Liver (tissue), 9 donors: Measurements from ENCODE around the gene SLC17A3. TPM values are rescaled to one million over a fixed set of nuclear protein-coding genes. Genes with fewer than 3 reads are reported as not detected.
A peak's percentile ranks its signal among the peaks of the same experiment; 100 is the strongest.

ENCODE experiments used
- DNase-seq: peaks from one replicate; pipeline ENCODE4 v3.0.0-alpha.2; 2017; ENCODE audit warnings: low spot score
- H3K27ac ChIP-seq, 2 donors: one replicate each; pipeline ENCODE4 v1.7.0; 2013; ENCODE audit warnings: inconsistent platforms in 2 of 2, low read length in 2 of 2, control low read depth in 1 of 2, low read depth in 1 of 2, mild to moderate bottlenecking in 1 of 2
- H3K27me3 ChIP-seq, 4 donors: one replicate each; pipeline versions ENCODE4 v1.6.1 to v1.7.0; 2013; ENCODE audit warnings: low read length in 3 of 4, inconsistent platforms in 1 of 4, mild to moderate bottlenecking in 1 of 4, moderate library complexity in 1 of 4; ENCODE audit not compliant: control insufficient read depth in 4 of 4, insufficient read depth in 4 of 4
- H3K36me3 ChIP-seq, 4 donors: one replicate each; pipeline versions ENCODE4 v1.6.1 to v1.7.0; 2013; ENCODE audit warnings: low read length in 3 of 4, mild to moderate bottlenecking in 3 of 4, low read depth in 1 of 4, moderate library complexity in 1 of 4; ENCODE audit not compliant: control insufficient read depth in 4 of 4, insufficient read depth in 3 of 4
- H3K4me1 ChIP-seq, 4 donors: one replicate each; pipeline versions ENCODE4 v1.6.1 to v1.7.0; 2013; ENCODE audit warnings: low read length in 3 of 4, mild to moderate bottlenecking in 3 of 4, moderate library complexity in 1 of 4; ENCODE audit not compliant: control insufficient read depth in 4 of 4, insufficient read depth in 4 of 4
- H3K4me3 ChIP-seq, 3 donors: one replicate each; pipeline versions ENCODE4 v1.6.1 to v1.7.0; 2013; ENCODE audit warnings: low read length in 3 of 3, control low read depth in 1 of 3, low read depth in 1 of 3, mild to moderate bottlenecking in 1 of 3
- H3K9ac ChIP-seq, 2 donors: one replicate each; pipeline ENCODE4 v1.7.0; 2013; ENCODE audit warnings: low read length in 2 of 2, mild to moderate bottlenecking in 2 of 2, moderate library complexity in 2 of 2, control low read depth in 1 of 2, low read depth in 1 of 2
- H3K9me3 ChIP-seq, 4 donors: one replicate each; pipeline versions ENCODE4 v1.6.1 to v1.7.0; 2013; ENCODE audit warnings: low read length in 3 of 4; ENCODE audit not compliant: control insufficient read depth in 4 of 4
- EGR1 ChIP-seq, 2 donors: IDR thresholded peaks; 2 replicates each; pipeline ENCODE4 v1.6.1; 2016 to 2018; ENCODE audit warnings: antibody characterized with exemption in 2 of 2, low read depth in 2 of 2
- FOXA1 ChIP-seq: IDR thresholded peaks from 2 replicates; pipeline ENCODE4 v1.6.1; 2016; ENCODE audit warnings: antibody characterized with exemption
- GABPA ChIP-seq, 2 donors: IDR thresholded peaks in 1 of 2; conservative IDR thresholded peaks in 1 of 2; 2 replicates each; pipeline ENCODE4 v1.6.1; 2016; ENCODE audit warnings: antibody characterized with exemption in 2 of 2, mild to moderate bottlenecking in 1 of 2, moderate library complexity in 1 of 2
- HNF4A ChIP-seq, 2 donors: conservative IDR thresholded peaks; 2 replicates each; pipeline ENCODE4 v1.6.1; 2016; ENCODE audit warnings: antibody characterized with exemption in 2 of 2, mild to moderate bottlenecking in 2 of 2
- HNF4G ChIP-seq: IDR thresholded peaks from 2 replicates; pipeline ENCODE4 v1.6.1; 2016; ENCODE audit warnings: antibody characterized with exemption
- JUND ChIP-seq, 2 donors: IDR thresholded peaks; 2 replicates each; pipeline ENCODE4 v1.6.1; 2016; ENCODE audit warnings: antibody characterized with exemption in 2 of 2
- NR2F2 ChIP-seq: IDR thresholded peaks from 2 replicates; pipeline ENCODE4 v1.6.1; 2016; ENCODE audit warnings: antibody characterized with exemption
- RAD21 ChIP-seq, 2 donors: IDR thresholded peaks; 2 replicates each; pipeline ENCODE4 v1.6.1; 2016; ENCODE audit warnings: antibody characterized with exemption in 2 of 2, mild to moderate bottlenecking in 2 of 2
- RXRA ChIP-seq, 2 donors: IDR thresholded peaks; 2 replicates each; pipeline ENCODE4 v1.6.1; 2017 to 2018; ENCODE audit warnings: antibody characterized with exemption in 2 of 2, mild to moderate bottlenecking in 1 of 2
- SP1 ChIP-seq: IDR thresholded peaks from 2 replicates; pipeline ENCODE4 v1.6.1; 2018; ENCODE audit warnings: antibody characterized with exemption, mild to moderate bottlenecking
- TAF1 ChIP-seq: conservative IDR thresholded peaks from 2 replicates; pipeline ENCODE4 v1.6.1; 2016; ENCODE audit warnings: antibody characterized with exemption, mild to moderate bottlenecking
- YY1 ChIP-seq: IDR thresholded peaks from 2 replicates; pipeline ENCODE4 v1.6.1; 2016; ENCODE audit warnings: antibody characterized with exemption, mild to moderate bottlenecking
- WGBS: extraction: QIAGEN DNeasy Blood & Tissue Kit; methylation state at CpG from one replicate; pipeline ENCODE4 v1.1.7; 2013; 5-methylcytosine and 5-hydroxymethylcytosine counted together
- polyA plus RNA-seq, 2 donors: library from polyadenylated mRNA; stranded (reverse) in 1 of 2; unstranded in 1 of 2; fragments of 200-250 nt in 1 of 2; fragments of >200 nt in 1 of 2; fragmentation: Nextera tagmentation in 1 of 2; extraction: Ambion mirVana in 1 of 2; gene quantifications; one replicate each; pipeline versions ENCODE4 v1.2.1 to v1.2.3, GENCODE V29; 2013 to 2015
- total RNA-seq, 2 donors: library from RNA; depleted of rRNA; stranded (reverse); fragments of >200 nt; gene quantifications; one replicate each; pipeline ENCODE4 v1.2.3, GENCODE V29; 2014
- TF ChIP-seq, protein P1 (sequence below): IDR thresholded peaks from 2 replicates; pipeline ENCODE4 v1.6.1; 2016; ENCODE audit warnings: antibody characterized with exemption
- TF ChIP-seq, protein P2 (sequence below): IDR thresholded peaks from 2 replicates; pipeline ENCODE4 v1.6.1; 2016; ENCODE audit warnings: antibody characterized with exemption
- TF ChIP-seq, protein P3 (sequence below): IDR thresholded peaks from 2 replicates; pipeline ENCODE4 v1.6.1; 2016; ENCODE audit warnings: antibody characterized with exemption, mild to moderate bottlenecking
- TF ChIP-seq, protein P4 (sequence below): fragments of 150-350 bp; IDR thresholded peaks from 2 replicates; pipeline ENCODE4 v1.5.1; 2017; ENCODE audit warnings: improper control_type of control experiment, low read depth, low read length; ENCODE audit not compliant: missing input control
- donor health status: healthy.
- donor health status: healthy.
- donor health status: healthy.
- donor health status: healthy.
- donor health status: healthy.

Gene SLC17A3
- total and polyA plus RNA-seq, 4 donors = 1.6 to 23.2 (median 10.9) TPM

DNA sequence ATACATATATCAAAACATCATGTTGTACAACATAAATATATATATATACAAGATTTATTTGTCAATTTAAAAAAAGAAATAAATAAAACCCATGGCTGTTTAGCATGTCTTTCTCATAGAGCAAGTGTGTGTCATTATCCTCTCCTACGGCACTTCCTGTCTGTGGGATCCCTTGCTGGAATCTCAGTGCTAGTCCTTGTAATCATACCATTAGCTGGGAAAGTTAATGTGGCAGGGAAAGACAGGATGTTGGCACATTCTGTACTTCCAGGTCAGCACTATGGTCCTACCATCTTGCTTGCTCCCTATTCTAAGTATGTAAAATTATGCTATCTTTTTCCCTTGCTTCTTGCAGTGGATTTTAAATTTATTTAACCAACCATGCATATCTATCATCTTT lies 9.5 kb upstream of the SLC17A3 start:
- Histone ChIP-seq H3K27me3 (no peaks in the 10 kb centered on the region), H3K27ac (peak overlapping the region in 1 of 2 donors; percentile 11)
- WGBS = 85% methylated on average over 1 of the region's 1 CpG

DNA sequence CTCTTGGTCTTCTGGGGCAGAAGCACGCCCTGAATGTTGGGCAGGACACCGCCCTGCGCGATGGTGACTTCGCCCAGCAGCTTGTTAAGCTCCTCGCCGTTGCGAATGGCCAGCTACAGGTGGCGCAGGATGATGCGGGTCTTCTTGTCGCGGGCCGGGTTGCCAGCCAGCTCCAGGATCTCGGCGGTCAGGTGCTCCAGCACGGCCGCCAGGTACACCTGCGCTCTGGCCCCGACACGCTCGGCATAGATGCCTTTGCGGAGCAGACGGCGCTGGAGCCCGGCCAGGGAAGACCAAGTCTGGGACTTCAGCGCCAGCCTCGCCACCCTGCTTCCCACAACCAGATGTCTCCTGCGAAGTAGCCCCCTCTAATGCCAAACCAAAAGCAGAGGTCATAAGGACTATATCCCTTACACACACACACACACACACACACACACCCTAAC lies 8.0 kb upstream of the SLC17A3 start:
- Histone ChIP-seq H3K27ac (peak overlapping the region; percentile 68 to 78), H3K9me3 (no peaks in the 10 kb centered on the region), H3K4me1 (peaks cover 5 to 21% (median 10%) of the 10 kb centered on the region in 4 donors), H3K36me3 (no peaks in the 10 kb centered on the region), H3K27me3 (no peaks in the 10 kb centered on the region), H3K4me3 (peak overlapping the region in 2 of 3 donors; percentile 49 to 61), H3K9ac (peak overlapping the region in 1 of 2 donors; percentile 33)
- TF ChIP-seq NR2F2 = no peak
- TF ChIP-seq SP1 = peak; percentile 40
- peak in 1 of 2 donors; percentile 78 for TF ChIP-seq HNF4A (conservative IDR thresholded peaks at IDR 0.05)
- peak; percentile 62 for TF ChIP-seq TAF1
- TF ChIP-seq HNF4G = no peak
- TF ChIP-seq RXRA (IDR thresholded peaks at IDR 0.05) = peak in 1 of 2 donors; percentile 73
- peak in 1 of 2 donors; percentile 73 for TF ChIP-seq RAD21 (IDR thresholded peaks at IDR 0.05)
- no peak for TF ChIP-seq JUND (IDR thresholded peaks at IDR 0.05)
- peak; percentile 69 for DNase-seq
- WGBS = 92% methylated on average over 28 of the region's 28 CpGs

More for the DNA sequence above, 9.5 kb upstream of the SLC17A3 start:
- no peak for DNase-seq
- no peak for TF ChIP-seq EGR1 (IDR thresholded peaks at IDR 0.05; ENCODE audit: low read depth in 2 of 2)
- no peak for TF ChIP-seq HNF4G
- no peak for TF ChIP-seq GABPA (IDR thresholded peaks at IDR 0.05 in 1 of 2, conservative IDR thresholded peaks at IDR 0.05 in 1 of 2)
- TF ChIP-seq, protein P1, sequence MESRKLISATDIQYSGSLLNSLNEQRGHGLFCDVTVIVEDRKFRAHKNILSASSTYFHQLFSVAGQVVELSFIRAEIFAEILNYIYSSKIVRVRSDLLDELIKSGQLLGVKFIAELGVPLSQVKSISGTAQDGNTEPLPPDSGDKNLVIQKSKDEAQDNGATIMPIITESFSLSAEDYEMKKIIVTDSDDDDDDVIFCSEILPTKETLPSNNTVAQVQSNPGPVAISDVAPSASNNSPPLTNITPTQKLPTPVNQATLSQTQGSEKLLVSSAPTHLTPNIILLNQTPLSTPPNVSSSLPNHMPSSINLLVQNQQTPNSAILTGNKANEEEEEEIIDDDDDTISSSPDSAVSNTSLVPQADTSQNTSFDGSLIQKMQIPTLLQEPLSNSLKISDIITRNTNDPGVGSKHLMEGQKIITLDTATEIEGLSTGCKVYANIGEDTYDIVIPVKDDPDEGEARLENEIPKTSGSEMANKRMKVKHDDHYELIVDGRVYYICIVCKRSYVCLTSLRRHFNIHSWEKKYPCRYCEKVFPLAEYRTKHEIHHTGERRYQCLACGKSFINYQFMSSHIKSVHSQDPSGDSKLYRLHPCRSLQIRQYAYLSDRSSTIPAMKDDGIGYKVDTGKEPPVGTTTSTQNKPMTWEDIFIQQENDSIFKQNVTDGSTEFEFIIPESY = no peak
- no peak for TF ChIP-seq HNF4A (conservative IDR thresholded peaks at IDR 0.05)
- TF ChIP-seq FOXA1 = no peak
- TF ChIP-seq RAD21 (IDR thresholded peaks at IDR 0.05) = no peak
- no peak for TF ChIP-seq NR2F2
- TF ChIP-seq YY1 = no peak
- TF ChIP-seq, protein P2, sequence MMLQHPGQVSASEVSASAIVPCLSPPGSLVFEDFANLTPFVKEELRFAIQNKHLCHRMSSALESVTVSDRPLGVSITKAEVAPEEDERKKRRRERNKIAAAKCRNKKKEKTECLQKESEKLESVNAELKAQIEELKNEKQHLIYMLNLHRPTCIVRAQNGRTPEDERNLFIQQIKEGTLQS = no peak
- TF ChIP-seq, protein P3, sequence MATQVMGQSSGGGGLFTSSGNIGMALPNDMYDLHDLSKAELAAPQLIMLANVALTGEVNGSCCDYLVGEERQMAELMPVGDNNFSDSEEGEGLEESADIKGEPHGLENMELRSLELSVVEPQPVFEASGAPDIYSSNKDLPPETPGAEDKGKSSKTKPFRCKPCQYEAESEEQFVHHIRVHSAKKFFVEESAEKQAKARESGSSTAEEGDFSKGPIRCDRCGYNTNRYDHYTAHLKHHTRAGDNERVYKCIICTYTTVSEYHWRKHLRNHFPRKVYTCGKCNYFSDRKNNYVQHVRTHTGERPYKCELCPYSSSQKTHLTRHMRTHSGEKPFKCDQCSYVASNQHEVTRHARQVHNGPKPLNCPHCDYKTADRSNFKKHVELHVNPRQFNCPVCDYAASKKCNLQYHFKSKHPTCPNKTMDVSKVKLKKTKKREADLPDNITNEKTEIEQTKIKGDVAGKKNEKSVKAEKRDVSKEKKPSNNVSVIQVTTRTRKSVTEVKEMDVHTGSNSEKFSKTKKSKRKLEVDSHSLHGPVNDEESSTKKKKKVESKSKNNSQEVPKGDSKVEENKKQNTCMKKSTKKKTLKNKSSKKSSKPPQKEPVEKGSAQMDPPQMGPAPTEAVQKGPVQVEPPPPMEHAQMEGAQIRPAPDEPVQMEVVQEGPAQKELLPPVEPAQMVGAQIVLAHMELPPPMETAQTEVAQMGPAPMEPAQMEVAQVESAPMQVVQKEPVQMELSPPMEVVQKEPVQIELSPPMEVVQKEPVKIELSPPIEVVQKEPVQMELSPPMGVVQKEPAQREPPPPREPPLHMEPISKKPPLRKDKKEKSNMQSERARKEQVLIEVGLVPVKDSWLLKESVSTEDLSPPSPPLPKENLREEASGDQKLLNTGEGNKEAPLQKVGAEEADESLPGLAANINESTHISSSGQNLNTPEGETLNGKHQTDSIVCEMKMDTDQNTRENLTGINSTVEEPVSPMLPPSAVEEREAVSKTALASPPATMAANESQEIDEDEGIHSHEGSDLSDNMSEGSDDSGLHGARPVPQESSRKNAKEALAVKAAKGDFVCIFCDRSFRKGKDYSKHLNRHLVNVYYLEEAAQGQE = no peak
- TF ChIP-seq, protein P4, sequence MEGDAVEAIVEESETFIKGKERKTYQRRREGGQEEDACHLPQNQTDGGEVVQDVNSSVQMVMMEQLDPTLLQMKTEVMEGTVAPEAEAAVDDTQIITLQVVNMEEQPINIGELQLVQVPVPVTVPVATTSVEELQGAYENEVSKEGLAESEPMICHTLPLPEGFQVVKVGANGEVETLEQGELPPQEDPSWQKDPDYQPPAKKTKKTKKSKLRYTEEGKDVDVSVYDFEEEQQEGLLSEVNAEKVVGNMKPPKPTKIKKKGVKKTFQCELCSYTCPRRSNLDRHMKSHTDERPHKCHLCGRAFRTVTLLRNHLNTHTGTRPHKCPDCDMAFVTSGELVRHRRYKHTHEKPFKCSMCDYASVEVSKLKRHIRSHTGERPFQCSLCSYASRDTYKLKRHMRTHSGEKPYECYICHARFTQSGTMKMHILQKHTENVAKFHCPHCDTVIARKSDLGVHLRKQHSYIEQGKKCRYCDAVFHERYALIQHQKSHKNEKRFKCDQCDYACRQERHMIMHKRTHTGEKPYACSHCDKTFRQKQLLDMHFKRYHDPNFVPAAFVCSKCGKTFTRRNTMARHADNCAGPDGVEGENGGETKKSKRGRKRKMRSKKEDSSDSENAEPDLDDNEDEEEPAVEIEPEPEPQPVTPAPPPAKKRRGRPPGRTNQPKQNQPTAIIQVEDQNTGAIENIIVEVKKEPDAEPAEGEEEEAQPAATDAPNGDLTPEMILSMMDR = no peak
- H3K9ac ChIP-seq = no peak overlapping the region
- no peak overlapping the region for H3K4me3 ChIP-seq
- H3K4me1 ChIP-seq = peaks cover 5 to 21% (median 10%) of the 10 kb centered on the region in 4 donors
- H3K9me3 ChIP-seq = no peaks in the 10 kb centered on the region
- H3K36me3 ChIP-seq = no peaks in the 10 kb centered on the region
